ENCODE results near the gene ZFYVE16.
A peak's percentile ranks its signal among the peaks of the same experiment; 100 is the strongest.
"Not testable (repeated sequence)": the region's sequence is repeated elsewhere in the genome, so short reads cannot be mapped to it uniquely, and the experiment has no call there.

ZFYVE16 gene

GRCh38 chr5:80487444-80487828, 79.6 kb downstream of the ZFYVE16 start:
- peak overlapping the region; percentile 79 for H3K4me3 ChIP-seq (replicated peaks; ENCODE audit: low read depth, low read length)
- no peak for DNase-seq (ENCODE audit: low read depth)
- TF ChIP-seq, protein P1, sequence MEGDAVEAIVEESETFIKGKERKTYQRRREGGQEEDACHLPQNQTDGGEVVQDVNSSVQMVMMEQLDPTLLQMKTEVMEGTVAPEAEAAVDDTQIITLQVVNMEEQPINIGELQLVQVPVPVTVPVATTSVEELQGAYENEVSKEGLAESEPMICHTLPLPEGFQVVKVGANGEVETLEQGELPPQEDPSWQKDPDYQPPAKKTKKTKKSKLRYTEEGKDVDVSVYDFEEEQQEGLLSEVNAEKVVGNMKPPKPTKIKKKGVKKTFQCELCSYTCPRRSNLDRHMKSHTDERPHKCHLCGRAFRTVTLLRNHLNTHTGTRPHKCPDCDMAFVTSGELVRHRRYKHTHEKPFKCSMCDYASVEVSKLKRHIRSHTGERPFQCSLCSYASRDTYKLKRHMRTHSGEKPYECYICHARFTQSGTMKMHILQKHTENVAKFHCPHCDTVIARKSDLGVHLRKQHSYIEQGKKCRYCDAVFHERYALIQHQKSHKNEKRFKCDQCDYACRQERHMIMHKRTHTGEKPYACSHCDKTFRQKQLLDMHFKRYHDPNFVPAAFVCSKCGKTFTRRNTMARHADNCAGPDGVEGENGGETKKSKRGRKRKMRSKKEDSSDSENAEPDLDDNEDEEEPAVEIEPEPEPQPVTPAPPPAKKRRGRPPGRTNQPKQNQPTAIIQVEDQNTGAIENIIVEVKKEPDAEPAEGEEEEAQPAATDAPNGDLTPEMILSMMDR (IDR thresholded peaks at IDR 0.05; ENCODE audit: low read length, missing control alignments) = no peak

DNA sequence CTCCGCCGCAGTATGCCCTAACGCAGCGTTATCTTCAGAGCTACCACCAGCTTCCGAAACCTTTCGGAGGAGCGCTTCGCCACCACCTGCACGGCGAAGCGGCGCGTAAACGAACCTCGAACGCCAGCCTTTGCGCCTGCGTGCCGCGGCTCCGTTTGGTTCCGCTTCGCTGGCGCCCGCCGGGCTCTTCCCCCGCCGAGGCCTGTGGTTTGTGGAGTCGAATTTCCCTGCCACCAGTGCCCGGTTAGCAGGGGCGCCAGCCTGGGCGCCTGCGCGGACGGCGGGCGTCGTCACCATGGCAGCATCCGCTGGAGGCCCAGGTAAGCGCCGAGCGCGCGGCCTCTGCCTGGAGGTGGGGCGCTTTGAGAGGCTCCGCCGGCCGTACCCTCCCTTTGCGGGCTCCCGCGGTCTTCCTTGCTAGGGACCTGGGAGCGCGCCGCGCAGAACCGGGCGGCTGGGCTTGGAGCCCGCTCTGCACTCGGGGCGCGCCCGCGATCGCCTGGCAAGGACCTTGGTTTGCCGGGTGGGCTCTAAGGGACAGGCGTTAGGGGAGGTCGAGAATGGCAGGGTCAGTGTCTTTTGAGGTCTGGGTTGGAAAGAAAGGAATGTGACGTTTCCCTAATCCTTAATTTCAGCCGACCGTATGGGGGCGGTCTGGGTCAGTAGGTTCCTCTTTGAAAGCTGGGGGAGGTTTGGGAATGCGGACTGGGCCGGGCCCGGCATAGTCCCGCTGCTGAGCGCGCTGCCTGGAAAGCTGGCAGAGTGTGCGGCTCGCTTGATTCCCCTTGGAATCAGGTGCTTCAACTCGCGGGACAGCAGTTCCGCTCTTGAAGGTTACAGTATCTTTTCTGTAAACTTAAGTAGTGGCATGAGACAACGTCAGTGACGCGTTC, 80.2 kb downstream of the ZFYVE16 start, which contains the start of gene FAM151B:
Gene FAM151B (plus strand): TSS at position 272 of the 893 bp plus-strand sequence. CDS start 24 bp downstream, at position 296.
- TF ChIP-seq, protein P1 (IDR thresholded peaks at IDR 0.05; ENCODE audit: low read length, missing control alignments) = peak; percentile 21
- DNase-seq (ENCODE audit: low read depth) = peak; percentile 88
- H3K4me3 ChIP-seq (replicated peaks; ENCODE audit: low read depth, low read length) = peak within 1 kb of the TSS; percentile 79

- no peak for DNase-seq (ENCODE audit: low read depth)
- TF ChIP-seq, protein P1 (IDR thresholded peaks at IDR 0.05; ENCODE audit: low read length, missing control alignments) = no peak
- H3K4me3 ChIP-seq (replicated peaks; ENCODE audit: low read depth, low read length) = no peak overlapping the region
Observed at GRCh38 chr5:80491296-80491695, 83.4 kb downstream of the ZFYVE16 start.

GRCh38 chr5:80492741-80493140, 84.9 kb downstream of the ZFYVE16 start:
- no peak for DNase-seq (ENCODE audit: low read depth)
- H3K4me3 ChIP-seq (replicated peaks; ENCODE audit: low read depth, low read length) = no peak overlapping the region
- TF ChIP-seq, protein P1 (IDR thresholded peaks at IDR 0.05; ENCODE audit: low read length, missing control alignments) = no peak

- H3K4me3 ChIP-seq (replicated peaks; ENCODE audit: low read depth, low read length); DNase-seq (ENCODE audit: low read depth): not testable (repeated sequence)
Observed at GRCh38 chr5:80493443-80493842, 85.6 kb downstream of the ZFYVE16 start.

DNA sequence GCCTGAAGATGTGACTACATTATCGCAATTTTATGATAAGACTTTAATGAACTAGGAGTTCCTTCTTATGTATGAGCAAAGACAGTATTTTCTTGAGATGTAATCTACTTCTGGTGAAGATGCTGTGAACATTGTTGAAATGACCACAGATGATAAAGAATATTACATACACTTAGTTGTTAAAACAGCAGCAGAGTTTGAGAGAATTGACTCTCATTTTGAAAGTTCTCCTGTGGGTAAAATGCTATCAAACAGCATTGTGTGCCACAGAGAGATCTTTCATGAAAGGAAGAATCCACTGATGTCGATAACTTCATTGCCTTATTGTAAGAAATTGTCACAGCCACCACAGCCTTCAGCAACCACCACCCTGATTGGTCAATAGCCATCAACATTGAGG, 88.0 kb downstream of the ZFYVE16 start:
- H3K4me3 ChIP-seq (replicated peaks; ENCODE audit: low read depth, low read length) = no peak overlapping the region
- no peak for DNase-seq (ENCODE audit: low read depth)
- TF ChIP-seq, protein P1 (IDR thresholded peaks at IDR 0.05; ENCODE audit: low read length, missing control alignments) = no peak

DNA sequence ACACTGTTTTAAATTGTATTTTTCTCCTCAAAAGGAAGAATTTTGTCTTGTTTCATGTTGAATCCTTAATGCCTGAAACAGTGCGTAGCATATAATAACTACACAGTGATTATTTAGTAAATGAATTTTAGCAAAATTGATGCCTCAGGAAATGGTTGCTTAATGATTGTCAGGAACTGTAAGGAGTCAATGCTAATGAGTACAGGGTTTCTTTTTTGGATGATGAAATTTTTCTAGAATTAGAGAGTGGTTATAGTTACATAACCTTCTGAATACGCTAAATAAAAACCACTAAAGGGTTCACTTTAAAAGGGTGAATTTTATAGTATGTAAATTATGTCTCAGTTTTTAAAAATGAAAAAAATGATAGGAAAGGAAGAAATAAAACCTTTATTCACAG, 94.9 kb downstream of the ZFYVE16 start:
- TF ChIP-seq, protein P1 (IDR thresholded peaks at IDR 0.05; ENCODE audit: low read length, missing control alignments) = no peak
- no peak overlapping the region for H3K4me3 ChIP-seq (replicated peaks; ENCODE audit: low read depth, low read length)
- no peak for DNase-seq (ENCODE audit: low read depth)
